Stimulated activated naive CD8-positive, alpha-beta T cell treated with anti-CD3 and anti-CD28 coated beads, Interleukin-15, amount 100 ng/mL, for 72 hours (primary cell): ENCODE results near the gene THSD4.
"Not testable (repeated sequence)": the region's sequence is repeated elsewhere in the genome, so short reads cannot be mapped to it uniquely, and the experiment has no call there.

Source experiments
- ATAC-seq: fragments of 150-1000 bp; cut with Tn5 transposase; 2 replicates; pipeline ENCODE4 v1.10.0; 2021; ENCODE audit warnings: mild to moderate bottlenecking, moderate library complexity
- DNase-seq, 2 donors: peaks; one replicate each; pipeline ENCODE4 v3.0.0; 2021 to 2022
- H3K27ac Mint-ChIP-seq, 2 donors: one replicate each; pipeline ENCODE4 v1.8.0; 2022; ENCODE audit warnings: mild to moderate bottlenecking in 2 of 2, mixed read lengths in 2 of 2, moderate library complexity in 2 of 2
- H3K27me3 Mint-ChIP-seq: one replicate; pipeline ENCODE4 v1.8.0; 2022; ENCODE audit warnings: mixed read lengths
- H3K4me1 Mint-ChIP-seq: one replicate; pipeline ENCODE4 v1.8.0; 2022; ENCODE audit warnings: mild to moderate bottlenecking, mixed read lengths
- H3K4me3 Mint-ChIP-seq, 2 donors: one replicate each; pipeline ENCODE4 v1.8.0; 2022; ENCODE audit warnings: mild to moderate bottlenecking in 2 of 2, mixed read lengths in 2 of 2, moderate library complexity in 1 of 2
- H3K9me3 Mint-ChIP-seq, 2 donors: one replicate each; pipeline ENCODE4 v1.8.0; 2022; ENCODE audit warnings: mixed read lengths in 2 of 2

The THSD4 gene

GRCh38 chr15:71127083-71127482 is 11.8 kb downstream of the THSD4 start:
- Mint-ChIP-seq H3K27me3 (peaks cover 15% of the 10 kb centered on the region), H3K4me3 (no peak overlapping the region), H3K4me1 (no peaks in the 10 kb centered on the region), H3K27ac (no peak overlapping the region), H3K9me3 (no peaks in the 10 kb centered on the region)
- ATAC-seq (no peak), DNase-seq (no peak)

GRCh38 chr15:71128159-71128558 is 12.9 kb downstream of the THSD4 start:
- H3K4me1 Mint-ChIP-seq, H3K9me3 Mint-ChIP-seq, H3K4me3 Mint-ChIP-seq, DNase-seq, ATAC-seq: not testable (repeated sequence)
- Mint-ChIP-seq H3K27ac (peak overlapping the region in 1 of 2 donors; percentile 69), H3K27me3 (peaks cover 12% of the 10 kb centered on the region)

GRCh38 chr15:71128939-71129562 is 13.8 kb downstream of the THSD4 start:
- no peak for DNase-seq
- H3K27ac Mint-ChIP-seq, result no peak overlapping the region
- H3K9me3 Mint-ChIP-seq, result no peaks in the 10 kb centered on the region
- no peak for ATAC-seq
- H3K4me3 Mint-ChIP-seq, result no peak overlapping the region
- peaks cover 11% of the 10 kb centered on the region for H3K27me3 Mint-ChIP-seq
- no peaks in the 10 kb centered on the region for H3K4me1 Mint-ChIP-seq

- H3K4me3 Mint-ChIP-seq, result no peak overlapping the region
- no peak for ATAC-seq
- no peak overlapping the region for H3K27ac Mint-ChIP-seq
- peaks cover 15% of the 10 kb centered on the region for H3K27me3 Mint-ChIP-seq
- no peaks in the 10 kb centered on the region for H3K9me3 Mint-ChIP-seq
- no peaks in the 10 kb centered on the region for H3K4me1 Mint-ChIP-seq
- DNase-seq, result no peak
These were observed 14.4 kb downstream of the THSD4 start for GRCh38 chr15:71129669-71130068.

GRCh38 chr15:71131601-71132362 is 16.5 kb downstream of the THSD4 start:
- Mint-ChIP-seq H3K9me3 (no peaks in the 10 kb centered on the region), H3K4me1 (no peaks in the 10 kb centered on the region), H3K4me3 (no peak overlapping the region), H3K27ac (no peak overlapping the region), H3K27me3 (peaks cover 21% of the 10 kb centered on the region)
- no peak for ATAC-seq
- DNase-seq, result no peak

GRCh38 chr15:71133747-71134472 is 18.6 kb downstream of the THSD4 start:
- Mint-ChIP-seq H3K27me3 (peaks cover 21% of the 10 kb centered on the region), H3K4me1 (no peaks in the 10 kb centered on the region), H3K4me3 (no peak overlapping the region), H3K9me3 (peaks cover 0 to 9% of the 10 kb centered on the region in 2 donors), H3K27ac (no peak overlapping the region)
- no peak for DNase-seq
- ATAC-seq, result no peak

GRCh38 chr15:71136159-71136783 is 21.0 kb downstream of the THSD4 start:
- H3K9me3 Mint-ChIP-seq, result peaks cover 0 to 9% of the 10 kb centered on the region in 2 donors
- peaks cover 21% of the 10 kb centered on the region for H3K27me3 Mint-ChIP-seq
- no peak for DNase-seq
- H3K27ac Mint-ChIP-seq, result peak overlapping the region in 1 of 2 donors; percentile 57
- no peak overlapping the region for H3K4me3 Mint-ChIP-seq
- ATAC-seq, result no peak
- no peaks in the 10 kb centered on the region for H3K4me1 Mint-ChIP-seq

- H3K4me1 Mint-ChIP-seq, result no peaks in the 10 kb centered on the region
These were observed 21.7 kb downstream of the THSD4 start for GRCh38 chr15:71136793-71137518.

GRCh38 chr15:71138473-71138872 is 23.2 kb downstream of the THSD4 start:
- Mint-ChIP-seq H3K9me3 (peaks cover 0 to 9% of the 10 kb centered on the region in 2 donors), H3K27ac (no peak overlapping the region), H3K27me3 (peaks cover 15% of the 10 kb centered on the region), H3K4me3 (no peak overlapping the region), H3K4me1 (no peaks in the 10 kb centered on the region)
- no peak for ATAC-seq
- DNase-seq, result no peak

More at GRCh38 chr15:71136793-71137518, 21.7 kb downstream of the THSD4 start:
- peaks cover 0 to 9% of the 10 kb centered on the region in 2 donors for H3K9me3 Mint-ChIP-seq
- H3K27ac Mint-ChIP-seq, result peak overlapping the region in 1 of 2 donors; percentile 57
- DNase-seq (no peak), ATAC-seq (no peak)
- no peak overlapping the region for H3K4me3 Mint-ChIP-seq
- peaks cover 21% of the 10 kb centered on the region for H3K27me3 Mint-ChIP-seq

- DNase-seq (no peak), ATAC-seq (no peak)
- Mint-ChIP-seq H3K9me3 (peaks cover 0 to 9% of the 10 kb centered on the region in 2 donors), H3K4me1 (no peaks in the 10 kb centered on the region), H3K4me3 (no peak overlapping the region), H3K27ac (no peak overlapping the region), H3K27me3 (peaks cover 15% of the 10 kb centered on the region)
These were observed 24.0 kb downstream of the THSD4 start for GRCh38 chr15:71139241-71139640.

- Mint-ChIP-seq H3K27ac (no peak overlapping the region), H3K4me3 (no peak overlapping the region), H3K9me3 (peaks cover 0 to 9% of the 10 kb centered on the region in 2 donors), H3K27me3 (peaks cover 21% of the 10 kb centered on the region), H3K4me1 (no peaks in the 10 kb centered on the region)
- no peak for DNase-seq
- ATAC-seq, result no peak
These were observed 26.3 kb downstream of the THSD4 start for GRCh38 chr15:71141572-71141971.

GRCh38 chr15:71142780-71143179 is 27.5 kb downstream of the THSD4 start:
- Mint-ChIP-seq H3K9me3 (peaks cover 0 to 9% of the 10 kb centered on the region in 2 donors), H3K27ac (no peak overlapping the region), H3K4me1 (no peaks in the 10 kb centered on the region), H3K27me3 (peaks cover 21% of the 10 kb centered on the region), H3K4me3 (no peak overlapping the region)
- DNase-seq (no peak), ATAC-seq (no peak)

- no peaks in the 10 kb centered on the region for H3K4me1 Mint-ChIP-seq
- peak overlapping the region in 1 of 2 donors; percentile 15 for H3K27ac Mint-ChIP-seq
- DNase-seq (no peak), ATAC-seq (no peak)
- no peak overlapping the region for H3K4me3 Mint-ChIP-seq
- peaks cover 21% of the 10 kb centered on the region for H3K27me3 Mint-ChIP-seq
- peaks cover 0 to under 1% of the 10 kb centered on the region in 2 donors for H3K9me3 Mint-ChIP-seq
These were observed 28.4 kb downstream of the THSD4 start for GRCh38 chr15:71143373-71144310.

- ATAC-seq (no peak), DNase-seq (no peak)
- H3K9me3 Mint-ChIP-seq, result no peaks in the 10 kb centered on the region
- H3K4me1 Mint-ChIP-seq, result no peaks in the 10 kb centered on the region
- peaks cover 21% of the 10 kb centered on the region for H3K27me3 Mint-ChIP-seq
- H3K4me3 Mint-ChIP-seq, result no peak overlapping the region
- H3K27ac Mint-ChIP-seq, result no peak overlapping the region
These were observed 30.4 kb downstream of the THSD4 start for GRCh38 chr15:71145648-71146047.
